GM18499 (cell line): ENCODE results near the gene ITGA2.

ENCODE experiments used
- ATAC-seq: cut with Tn5 transposase; IDR thresholded peaks from one replicate; pipeline ENCODE4 v1.9.1; 2021; ENCODE audit warnings: moderate number of reproducible peaks; ENCODE audit not compliant: insufficient read depth, unreplicated experiment

The ITGA2 gene

DNA sequence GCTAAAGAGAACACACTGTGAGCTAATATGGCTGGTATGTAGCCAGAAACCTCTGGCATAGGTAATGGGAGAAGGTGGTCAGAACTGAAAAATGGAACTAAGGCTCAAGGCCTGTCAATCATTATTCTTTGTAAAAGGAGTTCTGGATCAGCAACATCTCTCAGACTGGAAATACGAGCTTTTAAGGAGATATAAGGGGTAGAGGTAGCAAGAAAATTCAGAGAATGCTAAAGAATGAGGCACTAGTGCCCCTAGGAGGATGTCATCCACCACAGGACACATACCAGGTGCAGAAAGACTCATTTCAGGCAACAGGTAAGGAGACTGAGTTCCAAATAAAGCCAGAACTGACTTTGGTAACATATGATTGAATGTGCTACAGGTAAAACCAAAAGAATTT, 139.3 kb downstream of the ITGA2 start:
- no peak for ATAC-seq

DNA sequence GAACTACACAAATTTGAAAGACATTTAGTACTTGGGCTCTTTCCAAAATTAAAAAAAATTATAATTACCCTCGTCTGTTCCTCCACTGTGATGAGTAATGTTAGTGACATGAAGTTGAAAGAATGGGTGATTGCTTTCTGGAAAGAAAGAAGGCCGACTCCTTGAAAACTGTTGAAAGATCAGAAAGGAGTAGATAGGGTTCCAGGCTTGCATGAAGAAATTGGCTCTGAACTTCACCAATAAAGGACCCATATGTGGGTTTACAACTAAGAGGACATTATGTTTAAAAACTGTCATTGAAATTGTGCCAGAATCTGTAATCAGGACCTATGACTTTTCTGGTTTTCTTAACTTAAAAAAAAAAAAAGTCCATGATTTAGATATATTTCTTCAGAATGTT, 141.1 kb downstream of the ITGA2 start:
- no peak for ATAC-seq

DNA sequence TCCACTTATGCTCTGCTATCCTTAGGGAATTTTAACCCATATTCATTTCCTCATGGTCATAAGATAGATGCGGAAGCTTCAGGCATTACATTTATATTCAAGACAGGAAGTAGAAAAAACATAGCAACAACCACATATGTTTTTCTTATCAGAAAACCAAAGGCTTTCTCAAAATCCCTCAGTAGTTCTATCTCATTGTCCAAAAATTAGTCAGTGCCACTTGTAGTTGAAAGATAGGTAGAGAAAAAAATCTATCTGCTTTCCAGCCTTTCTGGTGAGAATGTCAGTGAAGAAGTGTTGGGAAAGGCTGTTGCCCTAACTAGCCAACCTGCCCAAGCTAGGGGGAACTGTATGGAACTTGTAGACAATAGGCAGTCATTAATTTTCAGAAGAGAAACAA, 143.9 kb downstream of the ITGA2 start:
- ATAC-seq = no peak
